GM18951 (cell line): Measurements from ENCODE around the gene TRMU.

ENCODE experiments used
- POLR2A ChIP-seq: IDR thresholded peaks from 4 replicates; pipeline ENCODE4 v1.6.1; 2011; ENCODE audit warnings: mild to moderate bottlenecking; ENCODE audit not compliant: insufficient read length, insufficient read depth; ENCODE audit errors: extremely low read depth
- in situ Hi-C: fragments of 300-500 bp; cut with MboI; formaldehyde crosslinking; loops from one replicate; pipeline ENCODE4 v1.12.0; 2022; ENCODE audit warnings: low sequenced_read_pairs, mixed read lengths, inconsistent platforms; ENCODE audit not compliant: unreplicated experiment

The TRMU gene

DNA sequence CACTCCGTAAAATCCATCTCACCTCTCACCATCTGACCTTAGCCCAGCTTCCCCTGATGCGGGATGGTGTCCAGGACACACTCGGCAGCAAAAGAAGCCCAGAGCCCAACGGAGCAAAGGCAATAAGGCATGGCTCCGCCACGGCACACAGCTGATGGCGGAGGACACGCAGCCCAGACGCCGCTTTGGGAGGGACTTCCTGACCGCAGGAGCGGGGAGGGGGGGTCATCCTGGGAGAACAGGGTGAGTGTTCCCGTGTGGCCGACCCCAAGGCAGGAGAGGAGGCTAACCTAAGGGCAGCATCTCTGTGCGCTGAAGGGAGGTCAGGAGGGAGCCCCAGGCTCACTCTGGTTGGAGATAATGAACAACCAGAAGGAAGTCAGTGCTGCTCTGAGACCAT lies 71.3 kb downstream of the TRMU start:
- in situ Hi-C loops: no loop called here
- TF ChIP-seq POLR2A: no peak
